Sigmoid colon (tissue), 4 donors: ENCODE data around the gene MACROD2.

Source experiments
- CTCF ChIP-seq, 4 experiments: fragments of 450-650 bp in 3 of 4; fragments of 200-600 bp in 1 of 4; IDR thresholded peaks; one replicate each; pipeline ENCODE4 v1.5.1; 2016 to 2019; ENCODE audit warnings: antibody characterized with exemption in 4 of 4, mild to moderate bottlenecking in 3 of 4, moderate library complexity in 2 of 4
- POLR2A ChIP-seq, 2 donors: fragments of 450-650 bp; IDR thresholded peaks; one replicate each; pipeline ENCODE4 v1.6.1; 2016; ENCODE audit warnings: antibody characterized with exemption in 2 of 2, mild to moderate bottlenecking in 2 of 2, moderate library complexity in 2 of 2
- POLR2AphosphoS5 ChIP-seq, 4 donors: sonication (generic); formaldehyde crosslinking; IDR thresholded peaks; one replicate each; pipeline ENCODE4 v1.6.1; 2017; ENCODE audit warnings: antibody characterized with exemption in 4 of 4

DNA sequence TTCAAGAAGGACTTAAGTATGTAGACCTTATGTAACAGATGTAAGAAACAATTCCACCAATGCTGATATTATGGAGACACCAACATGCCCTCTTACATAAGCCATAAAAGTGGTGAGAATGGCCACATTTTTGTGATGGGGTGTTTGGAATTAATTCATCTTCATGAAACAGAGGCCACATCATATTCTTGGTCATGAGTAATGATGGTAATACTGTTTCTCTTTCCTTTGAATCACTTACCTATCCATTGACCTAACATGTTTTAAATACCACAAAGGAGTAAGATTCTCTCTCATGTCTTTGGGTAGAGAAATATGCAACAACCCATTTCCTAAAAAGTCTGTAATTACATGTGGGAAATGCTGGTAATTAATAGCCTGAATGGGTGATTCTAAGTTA lies 887.5 kb downstream of the MACROD2 start:
- TF ChIP-seq CTCF (IDR thresholded peaks at IDR 0.05) (no peak), POLR2AphosphoS5 (IDR thresholded peaks at IDR 0.05) (no peak), POLR2A (IDR thresholded peaks at IDR 0.05) (no peak)
